Measurements from ENCODE around the gene CYTH2.
"Not testable (repeated sequence)": the region's sequence is repeated elsewhere in the genome, so short reads cannot be mapped to it uniquely, and the experiment has no call there.

Gene CYTH2

GRCh38 chr19:48518207-48518606, 49.0 kb downstream of the CYTH2 start:
- H3K4me1 ChIP-seq (ENCODE audit: low read length), result no peaks in the 10 kb centered on the region
- H3K4me2 ChIP-seq (ENCODE audit: low read depth, low read length), result no peak overlapping the region
- DNase-seq, result no peak
- no peak overlapping the region for H3K9ac ChIP-seq (ENCODE audit: low read length)
- TF ChIP-seq CTCF (IDR thresholded peaks at IDR 0.05; ENCODE audit: low read length), result no peak
- no peak overlapping the region for H3K27ac ChIP-seq (ENCODE audit: low read length)
- H3K27me3 ChIP-seq (replicated peaks; ENCODE audit: insufficient read depth, low read length), result peaks cover 68% of the 10 kb centered on the region
- H3K4me3 ChIP-seq (ENCODE audit: low read length), result no peak overlapping the region
- no peaks in the 10 kb centered on the region for H3K9me3 ChIP-seq (replicated peaks; ENCODE audit: insufficient read depth, low read length)
- no peaks in the 10 kb centered on the region for H4K20me1 ChIP-seq (ENCODE audit: insufficient read depth, low read length)
- no peaks in the 10 kb centered on the region for H3F3A ChIP-seq (ENCODE audit: insufficient read depth, low read length)
- H2AFZ ChIP-seq (ENCODE audit: low read length), result no peak overlapping the region
- no peaks in the 10 kb centered on the region for H3K9me2 ChIP-seq (replicated peaks; ENCODE audit: insufficient read depth, low read length)
- H3K79me2 ChIP-seq (ENCODE audit: low read length), result no peaks in the 10 kb centered on the region
- H3K36me3 ChIP-seq (replicated peaks; ENCODE audit: insufficient read depth, low read length), result no peaks in the 10 kb centered on the region

- H2AFZ ChIP-seq (ENCODE audit: low read length); H3K79me2 ChIP-seq (ENCODE audit: low read length); H3K4me1 ChIP-seq (ENCODE audit: low read length); H3K4me2 ChIP-seq (ENCODE audit: low read depth, low read length); H3K9me3 ChIP-seq (replicated peaks; ENCODE audit: insufficient read depth, low read length); H3K36me3 ChIP-seq (replicated peaks; ENCODE audit: insufficient read depth, low read length); H3F3A ChIP-seq (ENCODE audit: insufficient read depth, low read length); H3K9me2 ChIP-seq (replicated peaks; ENCODE audit: insufficient read depth, low read length); DNase-seq; H3K9ac ChIP-seq (ENCODE audit: low read length); H3K4me3 ChIP-seq (ENCODE audit: low read length); H3K27ac ChIP-seq (ENCODE audit: low read length); H4K20me1 ChIP-seq (ENCODE audit: insufficient read depth, low read length): not testable (repeated sequence)
- H3K27me3 ChIP-seq (replicated peaks; ENCODE audit: insufficient read depth, low read length), result peaks cover 69% of the 10 kb centered on the region
These were observed 50.3 kb downstream of the CYTH2 start for GRCh38 chr19:48519426-48519825.

GRCh38 chr19:48520134-48520533, 51.0 kb downstream of the CYTH2 start:
- peaks cover 75% of the 10 kb centered on the region for H3K27me3 ChIP-seq (replicated peaks; ENCODE audit: insufficient read depth, low read length)
- no peak for DNase-seq
- H3K9me2 ChIP-seq (replicated peaks; ENCODE audit: insufficient read depth, low read length), result no peaks in the 10 kb centered on the region
- TF ChIP-seq EZH2phosphoT487 (IDR thresholded peaks at IDR 0.05; ENCODE audit: low read length) (no peak), EZH2 (optimal IDR thresholded peaks at IDR 0.05; ENCODE audit: low read depth, low read length) (no peak), CTCF (IDR thresholded peaks at IDR 0.05; ENCODE audit: low read length) (no peak)
- H3K4me1 ChIP-seq (ENCODE audit: low read length), result no peaks in the 10 kb centered on the region
- H3K4me2 ChIP-seq (ENCODE audit: low read depth, low read length), result no peak overlapping the region
- H3K79me2 ChIP-seq (ENCODE audit: low read length), result no peaks in the 10 kb centered on the region
- no peaks in the 10 kb centered on the region for H3K9me3 ChIP-seq (replicated peaks; ENCODE audit: insufficient read depth, low read length)
- H3K36me3 ChIP-seq (replicated peaks; ENCODE audit: insufficient read depth, low read length), result no peaks in the 10 kb centered on the region
- no peak overlapping the region for H2AFZ ChIP-seq (ENCODE audit: low read length)
- no peak overlapping the region for H3K4me3 ChIP-seq (ENCODE audit: low read length)
- H3F3A ChIP-seq (ENCODE audit: insufficient read depth, low read length), result no peaks in the 10 kb centered on the region
- no peaks in the 10 kb centered on the region for H4K20me1 ChIP-seq (ENCODE audit: insufficient read depth, low read length)
- H3K9ac ChIP-seq (ENCODE audit: low read length), result no peak overlapping the region
- no peak overlapping the region for H3K27ac ChIP-seq (ENCODE audit: low read length)

GRCh38 chr19:48524221-48524620, 55.1 kb downstream of the CYTH2 start:
- Histone ChIP-seq H3K79me2 (ENCODE audit: low read length) (no peaks in the 10 kb centered on the region), H2AFZ (ENCODE audit: low read length) (no peak overlapping the region), H3K9me2 (replicated peaks; ENCODE audit: insufficient read depth, low read length) (no peaks in the 10 kb centered on the region), H3K9ac (ENCODE audit: low read length) (no peak overlapping the region), H3K36me3 (replicated peaks; ENCODE audit: insufficient read depth, low read length) (no peaks in the 10 kb centered on the region), H4K20me1 (ENCODE audit: insufficient read depth, low read length) (no peaks in the 10 kb centered on the region), H3F3A (ENCODE audit: insufficient read depth, low read length) (no peaks in the 10 kb centered on the region), H3K4me1 (ENCODE audit: low read length) (no peaks in the 10 kb centered on the region), H3K9me3 (replicated peaks; ENCODE audit: insufficient read depth, low read length) (0 out of 2 replicates have a peak, but pooled peaks cover 4% of the 10 kb centered on the region), H3K4me2 (ENCODE audit: low read depth, low read length) (no peak overlapping the region), H3K27ac (ENCODE audit: low read length) (no peak overlapping the region), H3K27me3 (replicated peaks; ENCODE audit: insufficient read depth, low read length) (peaks cover 92% of the 10 kb centered on the region), H3K4me3 (ENCODE audit: low read length) (no peak overlapping the region)
- TF ChIP-seq CTCF (IDR thresholded peaks at IDR 0.05; ENCODE audit: low read length) (no peak), EZH2phosphoT487 (IDR thresholded peaks at IDR 0.05; ENCODE audit: low read length) (no peak), EZH2 (optimal IDR thresholded peaks at IDR 0.05; ENCODE audit: low read depth, low read length) (no peak)
- no peak for DNase-seq

Data from MM.1S (cell line).